ENCODE measurements around the gene SOX18.

Gene SOX18

DNA sequence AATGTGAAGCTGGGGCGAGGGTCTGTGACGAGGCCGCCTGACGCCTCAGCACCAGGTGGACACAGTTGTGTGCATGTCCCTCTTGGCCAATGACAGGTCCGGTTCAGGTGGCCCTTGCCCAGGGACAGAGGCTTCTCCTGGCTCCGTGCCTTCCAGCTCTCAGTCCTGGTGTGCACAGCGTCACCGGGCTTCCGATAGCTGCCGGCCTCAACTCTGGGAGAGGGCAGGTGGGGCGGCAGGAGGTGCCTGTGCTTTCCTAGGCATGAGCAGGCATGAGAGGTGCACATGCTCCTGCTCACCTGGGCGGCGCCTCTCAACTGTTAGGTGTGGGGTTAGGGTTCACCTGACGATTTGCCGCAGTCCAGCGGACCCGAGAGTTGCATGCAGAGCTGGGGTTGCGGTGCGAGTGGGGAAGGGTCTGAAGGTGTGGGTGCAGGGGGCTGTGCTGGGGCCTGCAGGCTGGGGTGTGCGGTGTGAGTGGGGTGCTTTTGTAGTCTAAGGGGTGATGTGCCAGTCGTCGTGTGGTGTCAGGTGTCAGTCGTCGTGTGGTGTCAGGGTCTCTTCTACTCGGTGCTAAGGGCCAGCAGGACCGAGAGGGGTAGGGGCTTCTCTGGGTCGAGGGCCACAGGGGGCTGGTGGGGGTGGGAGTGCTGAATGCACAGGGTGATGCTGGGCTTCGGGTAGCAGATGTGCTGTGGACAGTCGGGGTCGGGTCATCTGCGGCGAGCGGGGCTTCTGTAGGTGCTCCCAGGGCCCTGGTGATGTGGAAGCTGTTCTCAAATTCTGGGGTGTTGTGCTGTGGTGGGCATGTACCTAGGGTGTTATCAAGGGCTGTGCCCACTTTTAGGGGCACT is 3.8 kb upstream of the SOX18 start:
- TF ChIP-seq NFIC (IDR thresholded peaks at IDR 0.05), result no peak
- no peak for TF ChIP-seq TCF12 (IDR thresholded peaks at IDR 0.05; ENCODE audit: low read depth)
- TF ChIP-seq EP300 (IDR thresholded peaks at IDR 0.05; ENCODE audit: borderline replicate concordance), result no peak
- TF ChIP-seq RAD21 (IDR thresholded peaks at IDR 0.05; ENCODE audit: low read depth), result no peak
- TF ChIP-seq, protein P1, sequence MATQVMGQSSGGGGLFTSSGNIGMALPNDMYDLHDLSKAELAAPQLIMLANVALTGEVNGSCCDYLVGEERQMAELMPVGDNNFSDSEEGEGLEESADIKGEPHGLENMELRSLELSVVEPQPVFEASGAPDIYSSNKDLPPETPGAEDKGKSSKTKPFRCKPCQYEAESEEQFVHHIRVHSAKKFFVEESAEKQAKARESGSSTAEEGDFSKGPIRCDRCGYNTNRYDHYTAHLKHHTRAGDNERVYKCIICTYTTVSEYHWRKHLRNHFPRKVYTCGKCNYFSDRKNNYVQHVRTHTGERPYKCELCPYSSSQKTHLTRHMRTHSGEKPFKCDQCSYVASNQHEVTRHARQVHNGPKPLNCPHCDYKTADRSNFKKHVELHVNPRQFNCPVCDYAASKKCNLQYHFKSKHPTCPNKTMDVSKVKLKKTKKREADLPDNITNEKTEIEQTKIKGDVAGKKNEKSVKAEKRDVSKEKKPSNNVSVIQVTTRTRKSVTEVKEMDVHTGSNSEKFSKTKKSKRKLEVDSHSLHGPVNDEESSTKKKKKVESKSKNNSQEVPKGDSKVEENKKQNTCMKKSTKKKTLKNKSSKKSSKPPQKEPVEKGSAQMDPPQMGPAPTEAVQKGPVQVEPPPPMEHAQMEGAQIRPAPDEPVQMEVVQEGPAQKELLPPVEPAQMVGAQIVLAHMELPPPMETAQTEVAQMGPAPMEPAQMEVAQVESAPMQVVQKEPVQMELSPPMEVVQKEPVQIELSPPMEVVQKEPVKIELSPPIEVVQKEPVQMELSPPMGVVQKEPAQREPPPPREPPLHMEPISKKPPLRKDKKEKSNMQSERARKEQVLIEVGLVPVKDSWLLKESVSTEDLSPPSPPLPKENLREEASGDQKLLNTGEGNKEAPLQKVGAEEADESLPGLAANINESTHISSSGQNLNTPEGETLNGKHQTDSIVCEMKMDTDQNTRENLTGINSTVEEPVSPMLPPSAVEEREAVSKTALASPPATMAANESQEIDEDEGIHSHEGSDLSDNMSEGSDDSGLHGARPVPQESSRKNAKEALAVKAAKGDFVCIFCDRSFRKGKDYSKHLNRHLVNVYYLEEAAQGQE (IDR thresholded peaks at IDR 0.05; ENCODE audit: low read depth), result no peak
- TF ChIP-seq ZBTB7A (IDR thresholded peaks at IDR 0.05; ENCODE audit: low read depth), result no peak
- TF ChIP-seq TAF1 (IDR thresholded peaks at IDR 0.05; ENCODE audit: low read depth), result no peak
- no peak for TF ChIP-seq YY1 (IDR thresholded peaks at IDR 0.05; ENCODE audit: low read depth)

GRCh38 chr20:64052326-64052722 is 2.9 kb upstream of the SOX18 start:
- TF ChIP-seq EGR1 (IDR thresholded peaks at IDR 0.05), result no peak
- TF ChIP-seq TCF12 (IDR thresholded peaks at IDR 0.05; ENCODE audit: low read depth), result no peak
- no peak for TF ChIP-seq YY1 (IDR thresholded peaks at IDR 0.05; ENCODE audit: low read depth)
- no peak for TF ChIP-seq FOXM1 (IDR thresholded peaks at IDR 0.05; ENCODE audit: borderline replicate concordance, low read depth)
- no peak for TF ChIP-seq ZBTB7A (IDR thresholded peaks at IDR 0.05; ENCODE audit: low read depth)
- TF ChIP-seq CEBPB (IDR thresholded peaks at IDR 0.05), result no peak
- TF ChIP-seq TAF1 (IDR thresholded peaks at IDR 0.05; ENCODE audit: low read depth), result no peak
- TF ChIP-seq NFIC (IDR thresholded peaks at IDR 0.05), result no peak

DNA sequence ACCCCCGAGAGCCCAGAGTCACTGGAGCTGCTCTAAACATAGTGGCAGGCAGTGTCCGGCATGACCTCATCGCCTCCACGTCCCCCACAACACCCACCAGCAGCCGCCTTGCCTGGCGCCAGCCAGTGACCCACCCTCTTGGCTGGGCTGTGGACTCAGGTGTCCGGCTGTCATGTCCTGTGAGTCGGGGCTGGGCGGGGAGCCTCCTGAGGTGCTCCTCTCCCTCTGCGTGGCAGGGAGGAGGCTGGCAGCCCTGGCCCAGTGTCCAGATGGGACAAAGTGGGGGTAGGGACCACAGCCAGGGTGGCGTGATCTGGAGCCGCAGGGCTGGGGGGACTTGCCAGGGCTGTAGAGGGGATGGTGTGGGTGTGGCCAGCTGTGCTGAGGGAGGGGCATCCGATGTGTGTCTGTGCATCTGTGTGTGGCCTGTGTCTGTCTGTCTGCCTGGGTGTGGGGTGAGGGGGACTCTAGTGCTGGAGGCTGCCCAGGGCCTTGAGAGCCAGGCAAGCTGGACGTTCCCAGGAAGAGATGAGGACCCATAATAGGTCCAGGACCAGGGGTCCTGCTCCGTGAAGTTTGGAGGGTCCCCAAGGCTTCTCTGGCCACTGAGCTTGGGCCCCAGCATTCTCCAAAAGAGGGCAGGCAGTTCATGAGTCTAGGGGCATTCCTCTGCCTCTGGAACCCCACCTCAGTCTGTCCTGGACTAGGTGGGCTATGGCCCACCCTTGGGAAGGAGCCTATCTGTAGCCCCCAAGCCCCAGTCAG is 2.3 kb upstream of the SOX18 start:
- TF ChIP-seq EGR1 (IDR thresholded peaks at IDR 0.05), result no peak
- TF ChIP-seq CEBPB (IDR thresholded peaks at IDR 0.05), result no peak
- TF ChIP-seq CREB1 (IDR thresholded peaks at IDR 0.05; ENCODE audit: low read depth), result no peak
- TF ChIP-seq, protein P2, sequence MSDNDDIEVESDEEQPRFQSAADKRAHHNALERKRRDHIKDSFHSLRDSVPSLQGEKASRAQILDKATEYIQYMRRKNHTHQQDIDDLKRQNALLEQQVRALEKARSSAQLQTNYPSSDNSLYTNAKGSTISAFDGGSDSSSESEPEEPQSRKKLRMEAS (IDR thresholded peaks at IDR 0.05), result no peak
- TF ChIP-seq, protein P1 (IDR thresholded peaks at IDR 0.05; ENCODE audit: low read depth), result no peak
- no peak for TF ChIP-seq TCF12 (IDR thresholded peaks at IDR 0.05; ENCODE audit: low read depth)
- no peak for TF ChIP-seq ZBTB7A (IDR thresholded peaks at IDR 0.05; ENCODE audit: low read depth)
- TF ChIP-seq NFIC (IDR thresholded peaks at IDR 0.05), result no peak
- TF ChIP-seq EP300 (IDR thresholded peaks at IDR 0.05; ENCODE audit: borderline replicate concordance), result no peak
- no peak for TF ChIP-seq TEAD4 (IDR thresholded peaks at IDR 0.05)
- no peak for TF ChIP-seq TAF1 (IDR thresholded peaks at IDR 0.05; ENCODE audit: low read depth)

- TF ChIP-seq EP300 (IDR thresholded peaks at IDR 0.05; ENCODE audit: borderline replicate concordance), result no peak
These were observed 1.6 kb upstream of the SOX18 start for GRCh38 chr20:64051033-64051452.

DNA sequence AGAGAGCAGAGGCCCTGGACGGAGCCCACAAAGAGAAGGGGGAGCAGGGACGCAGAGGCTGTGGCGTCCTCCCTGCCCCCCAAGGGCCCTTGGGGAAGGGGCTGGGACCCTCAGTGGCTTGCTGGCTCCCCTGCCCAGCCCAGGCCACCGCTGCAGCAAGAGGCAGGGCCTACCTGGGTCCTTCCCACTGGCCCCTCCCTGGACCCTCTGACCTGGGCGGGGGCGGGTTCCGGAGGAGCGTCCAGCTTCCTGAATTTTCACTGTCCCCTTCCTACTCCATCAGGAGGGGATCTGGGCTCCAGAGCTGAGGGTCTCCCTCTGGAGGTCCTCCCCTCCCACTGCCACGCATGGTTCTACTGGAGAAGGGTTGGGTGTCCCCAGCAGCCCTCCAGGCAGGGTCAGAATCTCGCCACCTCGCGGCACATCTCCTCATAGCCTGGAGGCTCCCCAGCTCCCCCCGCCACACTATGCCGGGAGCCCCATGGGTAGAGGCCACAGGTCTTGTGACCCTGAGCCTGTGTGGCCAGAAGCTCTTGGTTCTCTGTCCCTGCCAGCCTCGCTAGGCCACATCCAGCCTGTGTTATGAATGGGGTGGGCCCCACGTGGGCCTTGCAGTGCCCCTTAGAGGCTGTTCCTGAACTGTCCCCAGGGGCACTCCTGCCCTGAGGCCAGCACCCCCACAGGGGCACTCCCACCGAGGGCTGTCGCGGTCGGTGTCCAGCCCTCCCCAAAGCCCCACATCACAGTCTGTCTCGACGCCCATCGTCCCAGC is 1.0 kb upstream of the SOX18 start:
- TF ChIP-seq TAF1 (IDR thresholded peaks at IDR 0.05; ENCODE audit: low read depth) (no peak), FOXM1 (IDR thresholded peaks at IDR 0.05; ENCODE audit: borderline replicate concordance, low read depth) (no peak), ZBTB7A (IDR thresholded peaks at IDR 0.05; ENCODE audit: low read depth) (no peak), EP300 (IDR thresholded peaks at IDR 0.05; ENCODE audit: borderline replicate concordance) (no peak), RAD21 (IDR thresholded peaks at IDR 0.05; ENCODE audit: low read depth) (no peak), YY1 (IDR thresholded peaks at IDR 0.05; ENCODE audit: low read depth) (no peak), CREB1 (IDR thresholded peaks at IDR 0.05; ENCODE audit: low read depth) (no peak), EGR1 (IDR thresholded peaks at IDR 0.05) (no peak), USF1 (IDR thresholded peaks at IDR 0.05) (no peak), TEAD4 (IDR thresholded peaks at IDR 0.05) (no peak), NFIC (IDR thresholded peaks at IDR 0.05) (no peak), CEBPB (IDR thresholded peaks at IDR 0.05) (no peak)
- TF ChIP-seq, protein P1 (IDR thresholded peaks at IDR 0.05; ENCODE audit: low read depth), result no peak
- TF ChIP-seq, protein P2 (IDR thresholded peaks at IDR 0.05), result no peak

Data from Ishikawa (cell line).